IPS-18a (cell line): ENCODE results near the gene AMN1.
"Not testable (repeated sequence)": the region's sequence is repeated elsewhere in the genome, so short reads cannot be mapped to it uniquely, and the experiment has no call there.

Experiments used
- H3K27ac ChIP-seq: one replicate; pipeline ENCODE4 v1.5.1; 2013; ENCODE audit warnings: low read length
- H3K27me3 ChIP-seq: one replicate; pipeline ENCODE4 v1.6.1; 2013; ENCODE audit warnings: mild to moderate bottlenecking, low read length; ENCODE audit not compliant: control insufficient read depth, insufficient read depth
- H3K36me3 ChIP-seq: one replicate; pipeline ENCODE4 v1.6.1; 2013; ENCODE audit warnings: low read depth, low read length; ENCODE audit not compliant: control insufficient read depth
- H3K4me1 ChIP-seq: one replicate; pipeline ENCODE4 v1.6.1; 2013; ENCODE audit warnings: low read depth, low read length; ENCODE audit not compliant: control insufficient read depth
- H3K4me3 ChIP-seq: one replicate; pipeline ENCODE4 v1.5.1; 2013; ENCODE audit warnings: low read length
- H3K9ac ChIP-seq: one replicate; pipeline ENCODE4 v1.6.1; 2013; ENCODE audit warnings: mild to moderate bottlenecking, low read length, moderate library complexity
- H3K9me3 ChIP-seq: one replicate; pipeline ENCODE4 v1.6.1; 2013; ENCODE audit warnings: low read depth, low read length; ENCODE audit not compliant: control insufficient read depth

The AMN1 gene

GRCh38 chr12:31669582-31669981 lies 59.2 kb downstream of the AMN1 start:
- not testable (repeated sequence) for H3K27me3 ChIP-seq, H3K27ac ChIP-seq, H3K9ac ChIP-seq, H3K4me1 ChIP-seq, H3K4me3 ChIP-seq, H3K36me3 ChIP-seq
- H3K9me3 ChIP-seq = peaks cover 13% of the 10 kb centered on the region

- no peak overlapping the region for H3K9ac ChIP-seq
- no peaks in the 10 kb centered on the region for H3K27me3 ChIP-seq
- H3K4me3 ChIP-seq = no peak overlapping the region
- peaks cover 7% of the 10 kb centered on the region for H3K4me1 ChIP-seq
- peaks cover 13% of the 10 kb centered on the region for H3K9me3 ChIP-seq
- no peaks in the 10 kb centered on the region for H3K36me3 ChIP-seq
- no peak overlapping the region for H3K27ac ChIP-seq
Measured at GRCh38 chr12:31669020-31669419, 59.8 kb downstream of the AMN1 start.

GRCh38 chr12:31664038-31664437 lies 64.8 kb downstream of the AMN1 start:
- H3K9ac ChIP-seq = no peak overlapping the region
- peaks cover 11% of the 10 kb centered on the region for H3K9me3 ChIP-seq
- H3K27me3 ChIP-seq = no peaks in the 10 kb centered on the region
- H3K4me3 ChIP-seq = no peak overlapping the region
- no peaks in the 10 kb centered on the region for H3K36me3 ChIP-seq
- no peak overlapping the region for H3K27ac ChIP-seq
- no peaks in the 10 kb centered on the region for H3K4me1 ChIP-seq

GRCh38 chr12:31663576-31663975 lies 65.2 kb downstream of the AMN1 start:
- Histone ChIP-seq H3K27ac (no peak overlapping the region), H3K9me3 (peaks cover 7% of the 10 kb centered on the region), H3K4me1 (peaks cover 1% of the 10 kb centered on the region), H3K27me3 (no peaks in the 10 kb centered on the region), H3K4me3 (no peak overlapping the region), H3K36me3 (no peaks in the 10 kb centered on the region), H3K9ac (no peak overlapping the region)

GRCh38 chr12:31662176-31662849 lies 66.5 kb downstream of the AMN1 start:
- no peaks in the 10 kb centered on the region for H3K27me3 ChIP-seq
- H3K27ac ChIP-seq = no peak overlapping the region
- peaks cover 7% of the 10 kb centered on the region for H3K4me1 ChIP-seq
- no peaks in the 10 kb centered on the region for H3K36me3 ChIP-seq
- H3K9me3 ChIP-seq = peaks cover 7% of the 10 kb centered on the region
- H3K9ac ChIP-seq = no peak overlapping the region
- H3K4me3 ChIP-seq = no peak overlapping the region

GRCh38 chr12:31659087-31659942 lies 69.5 kb downstream of the AMN1 start, which contains the start of gene ETFBKMT:
TSS of gene ETFBKMT (plus strand) at chr12:31659688. CDS start at chr12:31661954, 2,266 bp downstream.
- peak within 1 kb of the TSS; percentile 35 for H3K9ac ChIP-seq
- peaks cover 7% of the 10 kb centered on the region for H3K4me1 ChIP-seq
- no peak within 1 kb of the TSS for H3K27ac ChIP-seq
- no peaks in the 10 kb centered on the region for H3K27me3 ChIP-seq
- H3K36me3 ChIP-seq = no peaks in the 10 kb centered on the region
- no peaks in the 10 kb centered on the region for H3K9me3 ChIP-seq
- H3K4me3 ChIP-seq = peak within 1 kb of the TSS; percentile 81

- H3K4me1 ChIP-seq = peaks cover 7% of the 10 kb centered on the region
- no peaks in the 10 kb centered on the region for H3K36me3 ChIP-seq
- no peak overlapping the region for H3K27ac ChIP-seq
- peak overlapping the region; percentile 81 for H3K4me3 ChIP-seq
- H3K27me3 ChIP-seq = no peaks in the 10 kb centered on the region
- H3K9ac ChIP-seq = peak overlapping the region; percentile 35
- no peaks in the 10 kb centered on the region for H3K9me3 ChIP-seq
Measured at GRCh38 chr12:31658471-31659086, 70.2 kb downstream of the AMN1 start.

GRCh38 chr12:31655792-31656191 lies 73.0 kb downstream of the AMN1 start:
- Histone ChIP-seq H3K4me1 (peaks cover 7% of the 10 kb centered on the region), H3K9me3 (no peaks in the 10 kb centered on the region), H3K27ac (no peak overlapping the region), H3K36me3 (no peaks in the 10 kb centered on the region), H3K4me3 (no peak overlapping the region), H3K27me3 (no peaks in the 10 kb centered on the region), H3K9ac (no peak overlapping the region)

GRCh38 chr12:31655208-31655607 lies 73.6 kb downstream of the AMN1 start:
- no peaks in the 10 kb centered on the region for H3K36me3 ChIP-seq
- peaks cover 7% of the 10 kb centered on the region for H3K4me1 ChIP-seq
- H3K27ac ChIP-seq = no peak overlapping the region
- no peak overlapping the region for H3K4me3 ChIP-seq
- H3K9me3 ChIP-seq = no peaks in the 10 kb centered on the region
- H3K9ac ChIP-seq = no peak overlapping the region
- H3K27me3 ChIP-seq = no peaks in the 10 kb centered on the region

GRCh38 chr12:31651893-31652521 lies 76.8 kb downstream of the AMN1 start:
- Histone ChIP-seq H3K27ac (no peak overlapping the region), H3K27me3 (no peaks in the 10 kb centered on the region), H3K9me3 (no peaks in the 10 kb centered on the region), H3K4me1 (no peaks in the 10 kb centered on the region), H3K4me3 (no peak overlapping the region), H3K36me3 (no peaks in the 10 kb centered on the region), H3K9ac (no peak overlapping the region)

- no peak overlapping the region for H3K27ac ChIP-seq
Measured at GRCh38 chr12:31650918-31651317, 77.9 kb downstream of the AMN1 start.

More at GRCh38 chr12:31650918-31651317, 77.9 kb downstream of the AMN1 start:
- Histone ChIP-seq H3K4me3 (no peak overlapping the region), H3K9ac (no peak overlapping the region), H3K4me1 (no peaks in the 10 kb centered on the region), H3K27me3 (no peaks in the 10 kb centered on the region), H3K36me3 (no peaks in the 10 kb centered on the region), H3K9me3 (no peaks in the 10 kb centered on the region)
